PC-3 (cell line): ENCODE measurements around the gene BAIAP2. TPM values are rescaled to one million over a fixed set of nuclear protein-coding genes. Genes with fewer than 3 reads are reported as not detected.
"Not testable (repeated sequence)": the region's sequence is repeated elsewhere in the genome, so short reads cannot be mapped to it uniquely, and the experiment has no call there.

ENCODE experiments used
- ATAC-seq: fragments of 200-7000 bp; cut with Tn5 transposase; 2 replicates; pipeline ENCODE4 v1.9.1; 2020; ENCODE audit warnings: mild to moderate bottlenecking, moderate library complexity
- BruUV-seq: library from RNA; stranded (reverse); fragments of 400-500 nt; replicated peaks from 2 replicates; lab custom pipeline; 2021; lab: Mats Ljungman, UMichigan
- CTCF ChIA-PET: fragments of 300-600 bp; sonication (Branson Sonifier 250); formaldehyde crosslinking; loops from one replicate; lab custom pipeline; 2022; ENCODE audit warnings: antibody characterized with exemption; lab: Charles Lee
- POLR2A ChIA-PET: fragments of 300-600 bp; sonication (Branson Sonifier 250); formaldehyde crosslinking; loops from one replicate; lab custom pipeline; 2022; ENCODE audit warnings: antibody characterized with exemption; ENCODE audit not compliant: unreplicated experiment; lab: Charles Lee
- DNase-seq: peaks from one replicate; pipeline ENCODE4 v3.0.0-alpha.2; 2015
- H2AFZ ChIP-seq: fragments of 300-600 bp; sonication (generic); 2 replicates; pipeline ENCODE4 v1.6.0; 2016; ENCODE audit warnings: antibody characterized with exemption, low read length
- H3F3A ChIP-seq: fragments of 300-600 bp; sonication (generic); one replicate; pipeline ENCODE4 v1.6.0; 2017; ENCODE audit warnings: antibody characterized with exemption, low read length, control low read depth, mild to moderate bottlenecking; ENCODE audit not compliant: unreplicated experiment
- H3K27ac ChIP-seq: fragments of 300-600 bp; sonication (generic); 2 replicates; pipeline ENCODE4 v1.5.1; 2016; ENCODE audit warnings: mild to moderate bottlenecking, low read length
- H3K27me3 ChIP-seq: fragments of 300-600 bp; sonication (generic); 2 replicates; pipeline ENCODE4 v1.6.1; 2016; ENCODE audit warnings: low read length, mixed read lengths
- H3K36me3 ChIP-seq: fragments of 300-600 bp; sonication (generic); 2 replicates; pipeline ENCODE4 v1.6.1; 2016; ENCODE audit warnings: low read depth, mixed run types, low read length, mixed read lengths
- H3K4me1 ChIP-seq: fragments of 300-600 bp; sonication (generic); 2 replicates; pipeline ENCODE4 v1.5.1; 2016; ENCODE audit warnings: low read length; ENCODE audit not compliant: insufficient read depth
- H3K4me2 ChIP-seq: fragments of 300-600 bp; sonication (generic); 2 replicates; pipeline ENCODE4 v1.6.0; 2016; ENCODE audit warnings: low read length
- H3K4me3 ChIP-seq: fragments of 300-600 bp; sonication (generic); 2 replicates; pipeline ENCODE4 v1.5.1; 2016; ENCODE audit warnings: mild to moderate bottlenecking, low read length, mixed read lengths
- H3K79me2 ChIP-seq: fragments of 300-600 bp; sonication (generic); 2 replicates; pipeline ENCODE4 v1.6.1; 2017; ENCODE audit warnings: low read length, mixed read lengths
- H3K9ac ChIP-seq: fragments of 300-600 bp; sonication (generic); 2 replicates; pipeline ENCODE4 v1.6.0; 2016; ENCODE audit warnings: mild to moderate bottlenecking, low read length
- H3K9me2 ChIP-seq: fragments of 300-600 bp; sonication (generic); replicated peaks from 2 replicates; pipeline ENCODE4 v1.6.1; 2016; ENCODE audit warnings: mixed run types, low read length, mixed read lengths
- H3K9me3 ChIP-seq: fragments of 300-600 bp; sonication (generic); 2 replicates; pipeline ENCODE4 v1.6.1; 2016; ENCODE audit warnings: low read length, mixed read lengths
- H4K20me1 ChIP-seq: fragments of 300-600 bp; sonication (generic); 2 replicates; pipeline ENCODE4 v1.6.1; 2016; ENCODE audit warnings: low read length, mixed read lengths
- CTCF ChIP-seq: fragments of 300-600 bp; sonication (generic); conservative IDR thresholded peaks from 2 replicates; pipeline ENCODE4 v1.5.1; 2017; ENCODE audit warnings: antibody characterized with exemption, low read depth, mild to moderate bottlenecking, low read length
- EZH2 ChIP-seq: fragments of 300-600 bp; sonication (generic); IDR thresholded peaks from one replicate; pipeline ENCODE4 v1.6.1; 2017; ENCODE audit warnings: antibody characterized with exemption, mild to moderate bottlenecking, low read length; ENCODE audit not compliant: unreplicated experiment
- EZH2phosphoT487 ChIP-seq: fragments of 300-600 bp; sonication (generic); IDR thresholded peaks from 2 replicates; pipeline ENCODE4 v1.6.1; 2018; ENCODE audit warnings: mild to moderate bottlenecking, antibody characterized with exemption, low read length, borderline replicate concordance
- intact Hi-C: fragments of 100-400 bp; cut with micrococcal nuclease; formaldehyde crosslinking; loops from 2 replicates; pipeline ENCODE4 v1.9.0; 2023
- total RNA-seq: library from RNA; depleted of rRNA; stranded (reverse); fragments of >200 nt; gene quantifications from 2 replicates; pipeline ENCODE4 v1.2.3, GENCODE V29; 2014

Gene BAIAP2
- total RNA-seq, 1 experiment from 2014 or later: 56.9 TPM

DNA sequence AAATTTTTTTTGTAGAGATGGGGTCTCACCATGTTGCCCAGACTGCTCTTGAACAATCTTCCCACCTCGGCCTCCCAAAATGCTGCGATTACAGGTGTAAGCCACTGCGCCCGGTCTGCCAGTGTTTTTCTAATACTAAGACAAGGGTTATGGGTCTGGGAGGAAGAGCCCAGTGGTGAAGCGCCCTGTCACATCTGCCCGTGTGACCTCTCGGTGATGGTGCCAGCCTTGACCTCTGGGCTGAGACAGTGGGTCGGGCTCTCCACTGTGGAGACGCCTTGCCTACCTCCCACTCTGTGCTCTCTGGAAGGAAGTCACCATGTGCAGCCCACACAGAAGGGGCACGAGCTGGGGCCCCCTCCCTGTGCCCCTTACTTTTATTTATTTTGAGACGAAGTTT, 5.1 kb upstream of the BAIAP2 start:
- intact Hi-C loops: no loop called here

DNA sequence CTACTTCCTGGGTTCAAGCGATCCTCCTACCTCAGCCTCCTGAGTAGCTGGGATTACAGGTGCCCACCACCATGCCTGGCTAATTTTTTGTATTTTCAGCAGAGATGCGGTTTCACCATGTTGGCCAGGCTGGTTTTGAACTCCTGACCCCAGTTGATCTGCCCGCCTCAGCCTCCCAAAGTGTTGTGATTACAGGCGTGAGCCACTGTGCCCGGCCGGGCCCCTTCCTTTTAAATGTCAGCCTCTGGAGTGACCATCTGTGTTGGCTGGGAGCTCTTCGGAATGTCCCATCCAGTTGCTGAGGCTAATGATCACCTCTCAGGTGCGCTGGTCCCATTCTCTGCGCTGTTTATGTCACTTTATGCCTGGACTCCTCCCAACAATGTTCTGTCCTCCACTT, 4.6 kb upstream of the BAIAP2 start:
- intact Hi-C loops, BruUV-seq, H3K4me3 ChIP-seq: not testable (repeated sequence)

More for the DNA sequence above, 5.1 kb upstream of the BAIAP2 start:
- Histone ChIP-seq H3K4me3 (no peak overlapping the region), H3K27ac (no peak overlapping the region), H3K4me2 (no peak overlapping the region), H3K36me3 (no peaks in the 10 kb centered on the region), H3K9me3 (no peaks in the 10 kb centered on the region), H2AFZ (no peak overlapping the region), H4K20me1 (no peaks in the 10 kb centered on the region), H3F3A (no peaks in the 10 kb centered on the region), H3K9me2 (no peaks in the 10 kb centered on the region), H3K4me1 (peaks cover 17% of the 10 kb centered on the region), H3K9ac (no peak overlapping the region), H3K27me3 (peaks cover 27% of the 10 kb centered on the region), H3K79me2 (peaks cover 6% of the 10 kb centered on the region)
- no peak for ATAC-seq
- POLR2A ChIA-PET: interaction anchor here (0.5 to 0.7 kb wide), 2 partner anchors 1018 to 1191 kb away, joined by 4 to 6 read pairs; partner anchors contain the start of gene CBX4
- TF ChIP-seq EZH2phosphoT487 (no peak), CTCF (no peak), EZH2 (no peak)
- TSS peak; percentile 16 for BruUV-seq
- CTCF ChIA-PET: no interaction called here
- no peak for DNase-seq

GRCh38 chr17:81030741-81031565, 4.0 kb upstream of the BAIAP2 start:
- H3K4me3 ChIP-seq: no peak overlapping the region
- CTCF ChIA-PET: no interaction called here
- DNase-seq (no peak), ATAC-seq (no peak)
- POLR2A ChIA-PET: interaction anchor here (0.7 kb wide), 1 partner anchor 1192 kb away, joined by 4 read pairs; the partner anchor contains the start of gene CBX4
- no peaks in the 10 kb centered on the region for H3F3A ChIP-seq
- no peak for TF ChIP-seq CTCF
- H3K27me3 ChIP-seq: peaks cover 19% of the 10 kb centered on the region
- intact Hi-C loops: no loop called here
- no peaks in the 10 kb centered on the region for H3K36me3 ChIP-seq
- H3K9me2 ChIP-seq: no peaks in the 10 kb centered on the region
- no peaks in the 10 kb centered on the region for H3K9me3 ChIP-seq
- no peak overlapping the region for H3K9ac ChIP-seq
- peaks cover 11% of the 10 kb centered on the region for H3K79me2 ChIP-seq
- H4K20me1 ChIP-seq: peaks cover 4% of the 10 kb centered on the region
- H3K4me2 ChIP-seq: no peak overlapping the region
- no peak overlapping the region for H3K27ac ChIP-seq
- H3K4me1 ChIP-seq: peaks cover 17% of the 10 kb centered on the region
- no peak overlapping the region for H2AFZ ChIP-seq
- TSS peak; percentile 4 for BruUV-seq

More for the DNA sequence above, 4.6 kb upstream of the BAIAP2 start:
- H3F3A ChIP-seq, H4K20me1 ChIP-seq, CTCF ChIA-PET, H3K36me3 ChIP-seq, H3K79me2 ChIP-seq, DNase-seq, H3K9me3 ChIP-seq, ATAC-seq, H3K9me2 ChIP-seq, H3K27ac ChIP-seq, H3K9ac ChIP-seq, H2AFZ ChIP-seq, H3K4me2 ChIP-seq: not testable (repeated sequence)
- Histone ChIP-seq H3K27me3 (peaks cover 24% of the 10 kb centered on the region), H3K4me1 (peaks cover 17% of the 10 kb centered on the region)
- POLR2A ChIA-PET: interaction anchor here (0.5 to 0.7 kb wide), 2 partner anchors 1017 to 1191 kb away, joined by 4 to 6 read pairs; partner anchors contain the start of gene CBX4
